Right ventricle myocardium superior (tissue), 1 donor: ENCODE measurements around the gene MAML2. TPM values are rescaled to one million over a fixed set of nuclear protein-coding genes. Genes with fewer than 3 reads are reported as not detected.
"Not testable (repeated sequence)": the region's sequence is repeated elsewhere in the genome, so short reads cannot be mapped to it uniquely, and the experiment has no call there.

Source experiments
- ATAC-seq: fragments of 200-7000 bp; cut with Tn5 transposase; one replicate; pipeline ENCODE4 v1.9.1; 2020; ENCODE audit warnings: mild to moderate bottlenecking; ENCODE audit not compliant: poor library complexity
- DNase-seq: peaks from one replicate; pipeline ENCODE4 v3.0.0-alpha.2; 2020
- intact Hi-C: fragments of 100-400 bp; cut with DNase I; formaldehyde crosslinking; loops from one replicate; pipeline ENCODE4 v1.11.2; 2022
- total RNA-seq: library from RNA; stranded (reverse); fragmentation: NEBNext Ultra II Directional; extraction: Animal tissue kit (Norgen Biotek cat#: 25700); gene quantifications from one replicate; pipeline ENCODE4 v1.2.1, GENCODE V29; 2021
- donor health status: DM: no; HTN: yes; CAD: no; lungs with severe emphysema.

Gene MAML2
- total RNA-seq, 1 donor from 2014 or later, result 4.5 TPM

DNA sequence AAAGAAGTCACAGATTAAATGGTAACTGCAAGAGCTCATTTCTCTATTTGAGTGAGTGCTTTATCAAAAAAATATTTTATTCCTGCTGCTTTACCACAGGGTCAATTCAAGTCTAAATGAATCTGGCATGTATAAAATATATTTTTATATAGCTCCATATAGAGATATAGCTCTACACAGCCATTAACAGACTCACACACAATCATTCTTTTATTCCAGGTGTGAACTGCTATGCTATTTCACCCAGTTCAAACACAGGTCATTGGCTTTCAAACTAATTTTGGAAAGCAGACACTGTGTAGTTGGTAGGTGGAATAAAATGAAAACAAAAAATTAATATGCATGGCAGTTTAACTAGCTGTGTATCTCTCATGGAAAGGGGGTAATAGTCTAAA, 63.1 kb downstream of the MAML2 start:
- DNase-seq (no peak), ATAC-seq (no peak)
- intact Hi-C loops, result no loop called here

DNA sequence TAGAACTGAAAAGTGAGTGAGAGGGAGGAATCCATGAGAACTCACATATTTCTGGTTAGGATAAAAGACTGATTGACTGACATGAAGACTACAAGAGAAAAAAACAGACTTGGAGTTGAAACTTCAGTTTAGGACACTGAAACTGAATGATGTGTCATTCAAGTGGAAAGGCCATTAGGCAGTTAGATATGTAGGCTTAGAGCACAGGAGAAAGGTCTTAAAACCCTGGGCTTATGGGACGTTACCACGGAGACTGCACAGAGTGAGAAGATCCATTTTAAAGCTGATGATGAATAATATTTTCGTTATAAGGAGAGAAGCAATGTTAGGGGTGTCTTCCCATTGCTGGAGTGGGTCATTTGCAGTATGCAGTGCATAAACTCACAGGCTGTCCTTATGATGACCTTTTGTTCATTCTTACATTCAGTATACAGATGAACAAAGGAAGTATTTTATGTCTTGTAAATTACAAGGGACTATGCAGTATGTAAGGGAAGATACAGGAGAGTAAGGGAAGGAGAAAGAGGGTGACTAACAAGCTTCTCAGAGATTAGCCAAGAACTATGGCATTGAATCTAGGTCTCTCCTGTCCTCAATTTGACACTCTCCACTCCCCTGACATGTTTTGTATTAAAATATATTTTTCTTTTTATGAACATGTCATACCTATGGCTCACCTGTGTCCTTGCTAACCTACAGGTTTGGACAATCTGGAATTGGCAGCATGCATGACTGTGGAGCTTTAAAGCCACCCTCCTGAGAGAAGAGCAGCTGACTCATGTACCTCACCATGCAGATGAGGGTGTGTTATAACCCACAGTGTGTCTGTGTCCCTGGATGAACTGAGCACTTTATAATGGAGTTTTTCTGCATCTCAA, 63.7 kb downstream of the MAML2 start:
- intact Hi-C loops, result no loop called here
- DNase-seq (no peak), ATAC-seq (no peak)

- no peak for DNase-seq
- no peak for ATAC-seq
- intact Hi-C loops, result no loop called here
Measured at GRCh38 chr11:96278039-96278897, 64.7 kb downstream of the MAML2 start.

DNA sequence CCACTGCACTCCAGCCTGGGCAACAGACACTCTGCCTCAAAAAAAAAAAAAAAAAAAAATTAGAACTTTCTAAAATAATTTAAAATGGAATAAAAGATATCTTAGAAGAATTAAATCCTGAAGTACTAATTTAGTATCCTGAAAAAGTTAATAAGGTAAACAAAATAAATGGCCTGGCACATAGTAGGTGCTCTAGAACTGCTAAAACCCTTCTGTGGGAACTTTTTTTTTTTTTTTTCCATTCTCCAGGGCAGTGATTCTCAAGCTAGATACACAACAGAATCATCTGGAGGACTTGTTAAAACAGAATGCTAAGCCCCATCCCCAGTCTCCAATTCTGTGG, 65.3 kb downstream of the MAML2 start:
- ATAC-seq (no peak), DNase-seq (no peak)
- intact Hi-C loops, result no loop called here

DNA sequence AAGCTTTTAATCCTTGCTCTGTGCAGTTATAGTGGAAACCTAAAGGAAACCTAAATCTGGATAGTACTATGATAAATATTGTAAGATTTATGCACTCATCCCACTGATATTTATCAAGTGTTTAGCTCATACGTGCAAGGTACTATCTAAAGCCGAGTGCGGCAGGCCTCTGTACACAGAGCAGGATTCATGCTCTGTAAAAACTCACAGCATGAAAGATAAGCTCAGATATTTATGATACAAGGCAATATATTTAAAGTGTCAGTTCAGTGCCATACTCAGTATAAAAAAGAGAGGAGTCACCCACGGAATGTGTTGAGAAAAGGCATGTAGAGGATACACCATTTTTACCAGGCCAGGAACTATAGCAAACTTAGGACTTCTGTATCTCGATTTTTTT, 66.2 kb downstream of the MAML2 start:
- no peak for ATAC-seq
- no peak for DNase-seq
- intact Hi-C loops, result no loop called here

DNA sequence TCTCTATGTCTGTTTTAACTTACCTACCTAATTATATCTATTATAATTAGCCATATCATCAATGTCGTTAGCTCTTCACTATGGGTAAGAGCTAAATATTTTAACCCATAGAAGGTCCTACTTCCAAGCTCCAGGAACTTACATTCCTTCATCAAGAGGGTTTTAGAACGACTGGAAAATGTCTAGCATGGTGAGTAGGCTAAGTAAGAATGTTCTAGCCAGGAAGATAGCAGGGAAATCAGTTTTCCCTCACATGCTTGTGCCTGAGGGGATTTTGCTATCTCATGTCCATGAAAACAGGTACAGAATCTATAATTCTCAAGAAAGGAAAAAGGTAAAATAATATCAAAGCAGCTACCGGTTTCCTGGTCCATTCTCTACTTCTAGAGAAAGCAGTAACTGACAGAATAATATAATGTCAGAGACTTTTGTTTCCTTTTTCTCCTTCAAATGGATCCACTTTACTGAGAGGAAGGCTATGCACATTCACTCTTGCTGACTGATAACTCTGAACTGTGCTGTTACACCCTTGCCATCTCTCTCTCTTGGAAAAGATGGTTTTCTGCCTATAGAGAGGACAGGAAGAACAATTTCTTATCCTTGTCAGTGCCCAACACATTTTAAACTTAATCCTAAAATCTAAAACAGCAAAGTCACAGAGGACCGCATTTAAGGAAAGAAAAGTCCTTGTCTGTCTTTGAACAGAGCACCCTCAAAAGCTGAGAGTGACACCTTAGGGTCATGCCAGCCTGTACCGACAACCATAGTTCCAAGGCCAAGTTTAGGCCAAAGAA, 67.0 kb downstream of the MAML2 start:
- DNase-seq (no peak), ATAC-seq (no peak)
- intact Hi-C loops, result no loop called here

- no peak for ATAC-seq
Measured at GRCh38 chr11:96273507-96273906, 69.5 kb downstream of the MAML2 start.

DNA sequence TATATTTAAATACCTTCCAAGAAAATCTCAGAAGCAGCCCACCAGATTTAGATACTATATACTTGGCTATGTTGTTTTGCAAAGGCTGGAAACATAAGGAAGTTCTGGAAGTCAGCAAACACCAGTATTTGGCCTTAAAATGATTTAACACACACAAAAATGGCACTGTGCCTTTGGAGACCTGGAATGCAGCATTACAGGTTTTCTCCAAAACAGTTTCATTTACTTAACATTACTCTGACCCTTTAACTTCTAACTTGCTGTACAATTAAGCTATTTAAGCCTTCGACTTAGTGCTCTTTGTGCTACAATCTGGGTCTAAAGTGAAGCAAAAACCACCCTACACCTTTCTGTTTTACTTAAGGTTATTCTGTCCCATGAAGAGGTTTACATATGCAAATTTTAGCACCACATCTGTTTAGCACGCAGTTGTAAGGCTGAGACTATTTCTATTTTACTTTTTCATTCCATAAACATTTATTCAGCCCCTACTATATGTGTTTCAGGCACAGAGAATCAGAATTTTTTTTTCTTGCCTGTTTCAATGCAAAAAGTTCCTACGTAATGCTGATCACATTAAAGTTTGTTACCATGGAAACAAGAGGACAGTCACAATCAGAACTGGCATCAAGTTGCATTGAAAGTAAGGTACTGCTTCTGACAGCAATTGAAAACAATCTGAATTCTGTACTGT, 70.3 kb downstream of the MAML2 start:
- ATAC-seq, result no peak
- intact Hi-C loops, result no loop called here
- DNase-seq, result no peak

More at GRCh38 chr11:96273507-96273906, 69.5 kb downstream of the MAML2 start:
- no peak for DNase-seq
- intact Hi-C loops, result no loop called here

GRCh38 chr11:96271777-96272176, 71.2 kb downstream of the MAML2 start:
- DNase-seq (no peak), ATAC-seq (no peak)
- intact Hi-C loops, result no loop called here

- intact Hi-C loops, ATAC-seq, DNase-seq: not testable (repeated sequence)
Measured at GRCh38 chr11:96271352-96271751, 71.6 kb downstream of the MAML2 start.

DNA sequence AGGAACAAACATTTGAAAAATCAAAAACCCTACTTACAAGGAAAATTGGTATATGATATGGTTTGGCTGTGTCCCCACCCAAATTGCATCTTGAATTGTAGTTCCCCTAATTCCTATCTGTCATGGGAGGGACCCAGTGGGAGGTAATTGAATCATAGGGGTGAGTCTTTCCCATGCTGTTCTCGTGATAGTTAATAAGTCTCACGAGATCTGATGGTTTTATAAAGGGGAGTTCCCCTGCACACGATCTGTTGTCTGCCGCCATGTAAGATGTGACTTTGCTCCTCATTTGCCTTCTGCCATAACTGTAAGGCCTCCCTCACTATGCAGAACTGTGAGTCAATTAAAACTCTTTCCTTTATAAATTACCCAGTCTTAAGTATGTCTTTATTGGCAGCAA, 74.5 kb downstream of the MAML2 start:
- DNase-seq, intact Hi-C loops, ATAC-seq: not testable (repeated sequence)

- DNase-seq, result no peak
- ATAC-seq, result no peak
- intact Hi-C loops, result no loop called here
Measured at GRCh38 chr11:96267496-96268032, 75.4 kb downstream of the MAML2 start.

DNA sequence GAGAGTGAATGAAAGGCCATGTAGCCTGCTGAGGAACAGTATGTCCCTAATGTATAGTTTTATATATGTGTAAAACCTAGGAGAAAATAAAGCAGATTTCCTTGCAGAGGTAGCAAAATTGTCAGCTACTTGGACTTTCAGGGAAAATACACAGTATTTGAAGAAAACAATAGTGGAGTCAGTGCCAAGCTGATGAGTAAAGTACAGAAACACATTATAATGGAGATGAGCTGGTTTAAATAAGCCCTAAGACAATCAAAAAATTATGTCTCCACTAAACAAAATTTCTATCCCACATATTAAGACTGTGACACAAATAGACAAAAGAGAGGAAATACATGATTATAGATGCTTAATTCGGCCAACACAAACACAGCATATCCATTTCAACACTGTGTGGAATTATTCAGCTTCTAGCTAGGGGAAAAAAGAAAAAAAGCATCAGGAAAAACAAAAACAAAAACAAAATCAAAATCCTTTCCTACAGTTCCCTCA, 75.9 kb downstream of the MAML2 start:
- ATAC-seq (no peak), DNase-seq (no peak)
- intact Hi-C loops, result no loop called here

- ATAC-seq (no peak), DNase-seq (no peak)
- intact Hi-C loops, result no loop called here
Measured at GRCh38 chr11:96265972-96266371, 77.0 kb downstream of the MAML2 start.

GRCh38 chr11:96265220-96265737, 77.7 kb downstream of the MAML2 start:
- peak; percentile 57 for ATAC-seq
- intact Hi-C loops, result no loop called here
- no peak for DNase-seq

GRCh38 chr11:96264364-96264763, 78.6 kb downstream of the MAML2 start:
- DNase-seq, result no peak
- no peak for ATAC-seq
- intact Hi-C loops, result no loop called here

GRCh38 chr11:96263238-96263763, 79.7 kb downstream of the MAML2 start:
- DNase-seq, result no peak
- peak; percentile 30 for ATAC-seq
- intact Hi-C loops, result no loop called here

- DNase-seq (no peak), ATAC-seq (no peak)
- intact Hi-C loops, result no loop called here
Measured at GRCh38 chr11:96260532-96260931, 82.5 kb downstream of the MAML2 start.
